T-helper 22 cell (primary cell): ENCODE results near the gene NFATC3.

Source experiments
- DNase-seq: peaks from one replicate; pipeline ENCODE4 v3.0.0-alpha.2; 2020; ENCODE audit warnings: low read depth

The NFATC3 gene

GRCh38 chr16:68233085-68233834 lies 148.1 kb downstream of the NFATC3 start:
- DNase-seq = no peak

- no peak for DNase-seq
Observed at GRCh38 chr16:68233835-68234187, 148.6 kb downstream of the NFATC3 start.

- DNase-seq = no peak
Observed at GRCh38 chr16:68234188-68235107, 149.3 kb downstream of the NFATC3 start.

- DNase-seq = no peak
Observed at GRCh38 chr16:68235108-68235886, 150.1 kb downstream of the NFATC3 start.

GRCh38 chr16:68235887-68236136 lies 150.6 kb downstream of the NFATC3 start, which contains the start of gene ESRP2:
TSS of gene ESRP2 (minus strand) at chr16:68236127. CDS start at chr16:68236045, 82 bp downstream.
- no peak for DNase-seq

- DNase-seq = peak; percentile 51
Observed at GRCh38 chr16:68236137-68236825, 151.1 kb downstream of the NFATC3 start.

- DNase-seq = no peak
Observed at GRCh38 chr16:68236826-68237242, 151.7 kb downstream of the NFATC3 start.

GRCh38 chr16:68237243-68238028 lies 152.3 kb downstream of the NFATC3 start:
- peak; percentile 82 for DNase-seq

GRCh38 chr16:68238029-68238345 lies 152.8 kb downstream of the NFATC3 start:
- DNase-seq = no peak

- no peak for DNase-seq
Observed at GRCh38 chr16:68242085-68242484, 156.9 kb downstream of the NFATC3 start.

- no peak for DNase-seq
Observed at GRCh38 chr16:68242926-68243858, 158.0 kb downstream of the NFATC3 start.

- no peak for DNase-seq
Observed at GRCh38 chr16:68244481-68244902, 159.3 kb downstream of the NFATC3 start.

- DNase-seq = peak; percentile 92
Observed at GRCh38 chr16:68244903-68245853, 160.0 kb downstream of the NFATC3 start, which contains the start of gene PLA2G15. TSS of gene PLA2G15 (plus strand) at chr16:68245373. CDS start at chr16:68245427, 54 bp downstream.

- DNase-seq = no peak
Observed at GRCh38 chr16:68246121-68246520, 161.0 kb downstream of the NFATC3 start.

GRCh38 chr16:68246666-68247065 lies 161.5 kb downstream of the NFATC3 start:
- DNase-seq = no peak

GRCh38 chr16:68247400-68247799 lies 162.2 kb downstream of the NFATC3 start:
- DNase-seq = no peak

GRCh38 chr16:68247932-68248331 lies 162.8 kb downstream of the NFATC3 start:
- DNase-seq = no peak

GRCh38 chr16:68249371-68249770 lies 164.2 kb downstream of the NFATC3 start:
- no peak for DNase-seq

- DNase-seq = no peak
Observed at GRCh38 chr16:68250951-68251350, 165.8 kb downstream of the NFATC3 start.
